A549 (cell line): ENCODE measurements around the gene WIZ. TPM values are rescaled to one million over a fixed set of nuclear protein-coding genes. Genes with fewer than 3 reads are reported as not detected.
"Not testable (repeated sequence)": the region's sequence is repeated elsewhere in the genome, so short reads cannot be mapped to it uniquely, and the experiment has no call there.

Experiments used
- ATAC-seq, 2 experiments: fragments of 200-7000 bp in 1 of 2; fragments of >200 bp in 1 of 2; cut with Nextera tagmentation in 1 of 2; cut with Tn5 transposase in 1 of 2; 3 replicates each; pipeline versions ENCODE4 v1.8.0 to v1.9.1; 2018 to 2020; ENCODE audit warnings: mild to moderate bottlenecking in 1 of 2, moderate library complexity in 1 of 2
- CTCF ChIA-PET: fragments of 300-600 bp; sonication (Branson Sonifier 250); formaldehyde crosslinking; extraction: SDS; loops from one replicate; lab custom pipeline; 2021; ENCODE audit warnings: antibody characterized with exemption, inconsistent platforms; lab: Yijun Ruan, JAX
- POLR2A ChIA-PET: fragments of 350-600 bp; formaldehyde crosslinking; extraction: SDS; loops from one replicate; lab custom pipeline; 2021; ENCODE audit warnings: antibody characterized with exemption, inconsistent platforms; lab: Yijun Ruan, JAX
- DNase-seq, 2 experiments: peaks; one replicate each; pipeline versions ENCODE4 v3.0.0 to v3.0.0-alpha.2; 2011 to 2016; ENCODE audit warnings: low read depth in 1 of 2, low spot score in 1 of 2
- FAIRE-seq: peaks from 2 replicates; lab custom pipeline; 2011; peaks lifted over from hg19 to GRCh38; lab: Jason Lieb, UNC
- H3K27ac ChIP-seq, 2 experiments: fragments of >200 bp; sonication (Bioruptor Twin); formaldehyde crosslinking; 3 replicates each; pipeline ENCODE4 v1.5.1; 2016 to 2017
- H3K4me1 ChIP-seq: fragments of >200 bp; sonication (Bioruptor Twin); formaldehyde crosslinking; 3 replicates; pipeline ENCODE4 v1.6.1; 2016
- H3K4me2 ChIP-seq: fragments of >200 bp; sonication (Bioruptor Twin); formaldehyde crosslinking; 3 replicates; pipeline ENCODE4 v1.6.1; 2016
- H3K4me3 ChIP-seq: fragments of >200 bp; sonication (Bioruptor Twin); formaldehyde crosslinking; 3 replicates; pipeline ENCODE4 v1.5.1; 2016
- H3K9me3 ChIP-seq: fragments of >200 bp; sonication (Bioruptor Twin); formaldehyde crosslinking; 3 replicates; pipeline ENCODE4 v1.6.1; 2016
- CEBPB ChIP-seq, 2 experiments: fragments of >200 bp in 1 of 2; sonication (Bioruptor Twin) in 1 of 2; formaldehyde crosslinking in 1 of 2; IDR thresholded peaks; 2 replicates each; pipeline ENCODE4 v1.6.1; 2012 to 2016
- EHF ChIP-seq: fragments of 250-450 bp; sonication (Bioruptor Pico); IDR thresholded peaks from 2 replicates; pipeline ENCODE4 v1.5.0; 2020; ENCODE audit warnings: mild to moderate bottlenecking
- EHMT2 ChIP-seq: fragments of 200-600 bp; sonication (generic); IDR thresholded peaks from 2 replicates; pipeline ENCODE4 v1.6.1; 2016; ENCODE audit warnings: antibody characterized with exemption, low read depth, mild to moderate bottlenecking, moderate library complexity
- FOSL2 ChIP-seq, 2 experiments: fragments of 450-650 bp in 1 of 2; fragments of >200 bp in 1 of 2; sonication (Bioruptor Twin) in 1 of 2; formaldehyde crosslinking; IDR thresholded peaks; 2 replicates each; pipeline versions ENCODE4 v1.5.0 to v1.6.1; 2016 to 2020; ENCODE audit warnings: mild to moderate bottlenecking in 1 of 2, moderate library complexity in 1 of 2
- HDAC2 ChIP-seq: fragments of 200-600 bp; sonication (generic); IDR thresholded peaks from 2 replicates; pipeline ENCODE4 v1.6.1; 2016
- HEYL ChIP-seq: fragments of 250-450 bp; sonication (Bioruptor Pico); IDR thresholded peaks from 2 replicates; pipeline ENCODE4 v1.8.0; 2021; ENCODE audit warnings: mild to moderate bottlenecking, moderate library complexity
- HOXA7 ChIP-seq: fragments of 250-450 bp; sonication (Bioruptor Pico); IDR thresholded peaks from 2 replicates; pipeline ENCODE4 v1.5.0; 2020; ENCODE audit warnings: mild to moderate bottlenecking, moderate library complexity
- JUN ChIP-seq, 2 experiments: fragments of >200 bp; sonication (Bioruptor Twin); formaldehyde crosslinking; IDR thresholded peaks; 2 replicates in 1 of 2; 3 replicates in 1 of 2; pipeline ENCODE4 v1.6.1; 2016 to 2017
- KDM1A ChIP-seq: fragments of 200-600 bp; sonication (generic); IDR thresholded peaks from 2 replicates; pipeline ENCODE4 v1.6.1; 2016; ENCODE audit warnings: low read depth, mild to moderate bottlenecking
- MAFK ChIP-seq: fragments of 450-650 bp; IDR thresholded peaks from 2 replicates; pipeline ENCODE4 v1.6.1; 2014; ENCODE audit not compliant: partially characterized antibody
- MYC ChIP-seq: IDR thresholded peaks from 2 replicates; pipeline ENCODE4 v1.6.1; 2012; ENCODE audit warnings: mild to moderate bottlenecking, inconsistent platforms, low read length, improper control_type of control experiment, borderline replicate concordance
- NPAS2 ChIP-seq: fragments of 250-450 bp; sonication (Bioruptor Pico); IDR thresholded peaks from 2 replicates; pipeline ENCODE4 v1.8.0; 2022; ENCODE audit warnings: mild to moderate bottlenecking, moderate library complexity, borderline replicate concordance
- POLR2AphosphoS2 ChIP-seq: conservative IDR thresholded peaks from 2 replicates; pipeline ENCODE4 v1.6.1; 2012; ENCODE audit warnings: low read length, improper control_type of control experiment, inconsistent platforms
- RARB ChIP-seq: fragments of 250-450 bp; sonication (Bioruptor Pico); IDR thresholded peaks from 2 replicates; pipeline ENCODE4 v1.8.0; 2021; ENCODE audit warnings: mild to moderate bottlenecking, moderate library complexity
- SMC3 ChIP-seq: fragments of >200 bp; sonication (Bioruptor Twin); formaldehyde crosslinking; IDR thresholded peaks from 3 replicates; pipeline ENCODE4 v1.6.1; 2018; ENCODE audit warnings: inconsistent platforms
- SREBF2 ChIP-seq: fragments of 450-650 bp; IDR thresholded peaks from 2 replicates; pipeline ENCODE4 v1.6.1; 2014; ENCODE audit warnings: mild to moderate bottlenecking, moderate library complexity
- TP53 ChIP-seq: fragments of 250-450 bp; sonication (Bioruptor Pico); IDR thresholded peaks from 2 replicates; pipeline ENCODE4 v1.5.0; 2021; ENCODE audit warnings: mild to moderate bottlenecking, moderate library complexity
- ZFP36 ChIP-seq: fragments of 450-650 bp; IDR thresholded peaks from 2 replicates; pipeline ENCODE4 v1.6.1; 2014; ENCODE audit warnings: borderline replicate concordance; ENCODE audit not compliant: partially characterized antibody
- WGBS: methylation state at CpG from one replicate; pipeline ENCODE4 v1.1.6; 2017; ENCODE audit errors: missing lambda C conversion rate; 5-methylcytosine and 5-hydroxymethylcytosine counted together
- polyA plus RNA-seq, 4 experiments: library from polyadenylated mRNA; depleted of rRNA in 3 of 4; stranded (reverse); fragments of >200 nt; fragmentation: RNase III in 1 of 4; extraction: RNeasy Plus Mini Kit Qiagen cat#74134 plus additional on column Dnase treatment in 1 of 4; gene quantifications; 2 replicates in 3 of 4; 3 replicates in 1 of 4; pipeline ENCODE4 v1.2.3, GENCODE V29; 2011 to 2017
- TF ChIP-seq, protein P1 (sequence below): IDR thresholded peaks from 2 replicates; pipeline ENCODE4 v1.6.1; 2012; ENCODE audit warnings: low read depth, borderline replicate concordance
- TF ChIP-seq, protein P2 (sequence below): fragments of 250-450 bp; sonication (Bioruptor Pico); IDR thresholded peaks from 2 replicates; pipeline ENCODE4 v1.5.0; 2021; ENCODE audit warnings: mild to moderate bottlenecking, moderate library complexity, borderline replicate concordance
- TF ChIP-seq, protein P3 (sequence below): IDR thresholded peaks from 2 replicates; pipeline ENCODE4 v1.6.1; 2012
- TF ChIP-seq, protein P4 (sequence below): fragments of 450-650 bp; IDR thresholded peaks from 2 replicates; pipeline ENCODE4 v1.6.1; 2014; ENCODE audit warnings: antibody characterized with exemption
- TF ChIP-seq, protein P5 (sequence below): fragments of 250-450 bp; sonication (Bioruptor Pico); IDR thresholded peaks from 2 replicates; pipeline ENCODE4 v1.5.0; 2020; ENCODE audit warnings: low read depth, mild to moderate bottlenecking, moderate library complexity
- TF ChIP-seq, protein P6 (sequence below): fragments of 200-600 bp; sonication (generic); IDR thresholded peaks from 2 replicates; pipeline ENCODE4 v1.6.1; 2016; ENCODE audit warnings: antibody characterized with exemption, mild to moderate bottlenecking, moderate library complexity

Gene WIZ
- polyA plus RNA-seq, 2 of the 4 experiments (the other 2 are of a cell fraction): 3.7 to 15.1 TPM

DNA sequence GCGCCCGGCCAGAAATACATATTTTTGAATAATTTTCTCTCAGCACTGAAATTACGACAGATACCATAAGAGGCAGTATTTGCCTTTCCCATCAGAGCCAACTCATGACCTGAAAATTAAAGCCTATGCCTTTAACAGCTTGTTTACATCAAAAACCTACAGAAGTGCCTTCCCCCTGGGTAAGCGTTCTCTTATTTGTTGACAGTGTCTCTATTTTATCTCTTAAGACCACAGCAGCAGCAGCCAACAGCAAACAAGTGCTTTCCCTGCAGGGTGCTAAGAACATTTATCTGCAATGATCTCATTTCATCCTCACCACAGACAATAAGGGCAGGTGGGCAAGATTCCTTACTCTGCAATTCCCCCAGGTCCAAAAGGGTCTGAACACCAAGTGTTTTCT is 36.9 kb downstream of the WIZ start:
- no peak for ATAC-seq
- no peak for TF ChIP-seq HDAC2
- TF ChIP-seq HEYL (CRISPR knock-in tag): no peak
- TF ChIP-seq MAFK: no peak
- TF ChIP-seq NPAS2 (CRISPR knock-in tag): no peak
- TF ChIP-seq SREBF2: no peak
- no peak for TF ChIP-seq ZFP36
- TF ChIP-seq, protein P1, sequence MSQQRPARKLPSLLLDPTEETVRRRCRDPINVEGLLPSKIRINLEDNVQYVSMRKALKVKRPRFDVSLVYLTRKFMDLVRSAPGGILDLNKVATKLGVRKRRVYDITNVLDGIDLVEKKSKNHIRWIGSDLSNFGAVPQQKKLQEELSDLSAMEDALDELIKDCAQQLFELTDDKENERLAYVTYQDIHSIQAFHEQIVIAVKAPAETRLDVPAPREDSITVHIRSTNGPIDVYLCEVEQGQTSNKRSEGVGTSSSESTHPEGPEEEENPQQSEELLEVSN: no peak
- no peak for TF ChIP-seq KDM1A
- no peak for TF ChIP-seq EHMT2
- TF ChIP-seq, protein P2, sequence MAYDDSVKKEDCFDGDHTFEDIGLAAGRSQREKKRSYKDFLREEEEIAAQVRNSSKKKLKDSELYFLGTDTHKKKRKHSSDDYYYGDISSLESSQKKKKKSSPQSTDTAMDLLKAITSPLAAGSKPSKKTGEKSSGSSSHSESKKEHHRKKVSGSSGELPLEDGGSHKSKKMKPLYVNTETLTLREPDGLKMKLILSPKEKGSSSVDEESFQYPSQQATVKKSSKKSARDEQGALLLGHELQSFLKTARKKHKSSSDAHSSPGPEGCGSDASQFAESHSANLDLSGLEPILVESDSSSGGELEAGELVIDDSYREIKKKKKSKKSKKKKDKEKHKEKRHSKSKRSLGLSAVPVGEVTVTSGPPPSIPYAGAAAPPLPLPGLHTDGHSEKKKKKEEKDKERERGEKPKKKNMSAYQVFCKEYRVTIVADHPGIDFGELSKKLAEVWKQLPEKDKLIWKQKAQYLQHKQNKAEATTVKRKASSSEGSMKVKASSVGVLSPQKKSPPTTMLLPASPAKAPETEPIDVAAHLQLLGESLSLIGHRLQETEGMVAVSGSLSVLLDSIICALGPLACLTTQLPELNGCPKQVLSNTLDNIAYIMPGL (CRISPR knock-in tag): no peak
- TF ChIP-seq CEBPB (IDR thresholded peaks at IDR 0.05): no peak
- TF ChIP-seq, protein P3, sequence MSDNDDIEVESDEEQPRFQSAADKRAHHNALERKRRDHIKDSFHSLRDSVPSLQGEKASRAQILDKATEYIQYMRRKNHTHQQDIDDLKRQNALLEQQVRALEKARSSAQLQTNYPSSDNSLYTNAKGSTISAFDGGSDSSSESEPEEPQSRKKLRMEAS: no peak
- TF ChIP-seq, protein P4, sequence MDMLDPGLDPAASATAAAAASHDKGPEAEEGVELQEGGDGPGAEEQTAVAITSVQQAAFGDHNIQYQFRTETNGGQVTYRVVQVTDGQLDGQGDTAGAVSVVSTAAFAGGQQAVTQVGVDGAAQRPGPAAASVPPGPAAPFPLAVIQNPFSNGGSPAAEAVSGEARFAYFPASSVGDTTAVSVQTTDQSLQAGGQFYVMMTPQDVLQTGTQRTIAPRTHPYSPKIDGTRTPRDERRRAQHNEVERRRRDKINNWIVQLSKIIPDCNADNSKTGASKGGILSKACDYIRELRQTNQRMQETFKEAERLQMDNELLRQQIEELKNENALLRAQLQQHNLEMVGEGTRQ: no peak
- TF ChIP-seq RARB (CRISPR knock-in tag): no peak
- TF ChIP-seq, protein P5, sequence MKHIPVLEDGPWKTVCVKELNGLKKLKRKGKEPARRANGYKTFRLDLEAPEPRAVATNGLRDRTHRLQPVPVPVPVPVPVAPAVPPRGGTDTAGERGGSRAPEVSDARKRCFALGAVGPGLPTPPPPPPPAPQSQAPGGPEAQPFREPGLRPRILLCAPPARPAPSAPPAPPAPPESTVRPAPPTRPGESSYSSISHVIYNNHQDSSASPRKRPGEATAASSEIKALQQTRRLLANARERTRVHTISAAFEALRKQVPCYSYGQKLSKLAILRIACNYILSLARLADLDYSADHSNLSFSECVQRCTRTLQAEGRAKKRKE (CRISPR knock-in tag): no peak
- no peak for TF ChIP-seq MYC
- TF ChIP-seq SMC3: no peak
- TF ChIP-seq, all 56 proteins: peak for 0
- FAIRE-seq: no peak
- H3K4me2 ChIP-seq: no peak overlapping the region
- 70% methylated on average over 4 of the region's 4 CpGs for WGBS
- H3K4me1 ChIP-seq: peaks cover 29% of the 10 kb centered on the region
- no peaks in the 10 kb centered on the region for H3K9me3 ChIP-seq
- CTCF ChIA-PET: no interaction called here
- POLR2A ChIA-PET: no interaction called here
- no peak overlapping the region for H3K27ac ChIP-seq
- no peak for DNase-seq
- H3K4me3 ChIP-seq: no peak overlapping the region

DNA sequence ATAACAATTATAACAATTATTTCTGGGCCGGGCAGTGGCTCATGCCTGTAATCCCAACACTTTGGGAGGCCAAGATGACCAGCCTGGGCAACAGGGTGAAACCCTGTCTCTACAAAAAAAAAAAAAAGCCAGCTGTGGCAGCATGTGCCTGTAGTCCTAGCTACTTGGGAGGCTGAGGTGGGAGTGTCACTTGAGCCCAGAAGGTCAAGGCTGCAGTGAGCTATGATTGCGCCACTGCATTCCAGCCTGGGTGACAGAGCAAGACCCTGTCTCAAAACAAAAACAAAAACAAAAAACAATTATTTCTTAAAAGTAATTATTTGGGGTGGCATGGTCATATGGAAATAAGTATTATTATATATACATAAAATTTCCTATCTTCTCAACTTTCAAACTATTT is 38.4 kb downstream of the WIZ start:
- FAIRE-seq, H3K4me2 ChIP-seq, H3K27ac ChIP-seq, DNase-seq, POLR2A ChIA-PET, H3K9me3 ChIP-seq, H3K4me3 ChIP-seq, ATAC-seq: not testable (repeated sequence)
- TF ChIP-seq CEBPB (IDR thresholded peaks at IDR 0.05): 0 out of 4 replicates have a peak, but pooled peaks of 1 of the 2 experiments have one; percentile 5
- H3K4me1 ChIP-seq: peaks cover 21% of the 10 kb centered on the region; the same call in 2 of the 3 replicates
- CTCF ChIA-PET: interaction anchor here (0.9 kb wide), 1 partner anchor 12 kb away, joined by 3 read pairs; no protein-coding TSS in a partner anchor
- WGBS: 95% methylated on average over 2 of the region's 2 CpGs

DNA sequence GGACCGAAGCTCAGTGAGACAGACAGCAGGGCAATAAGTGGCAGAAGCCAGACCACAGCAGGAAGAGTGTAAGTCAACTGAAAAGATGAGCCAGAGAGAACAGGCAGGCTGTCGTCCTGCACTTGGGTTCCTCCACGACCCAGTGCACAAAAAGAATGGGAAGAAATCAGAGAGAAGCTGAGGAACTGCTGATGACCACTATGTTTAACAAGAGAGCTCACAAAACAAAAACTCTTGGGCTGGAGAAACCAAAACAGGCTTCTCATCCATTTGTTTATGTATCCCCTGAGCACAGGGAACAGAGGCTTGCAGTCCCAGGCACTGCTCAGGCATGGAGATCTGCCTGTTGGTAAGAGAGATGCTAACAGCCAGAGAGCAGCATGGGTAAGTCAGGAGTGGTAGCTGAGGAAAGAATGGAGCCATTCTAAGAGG is 45.0 kb downstream of the WIZ start:
- CTCF ChIA-PET: interaction anchor here (1.4 kb wide), 1 partner anchor 15 kb away, joined by 5 read pairs; the partner anchor contains the start of gene AKAP8L
- FAIRE-seq: no peak
- no peak overlapping the region for H3K4me2 ChIP-seq
- DNase-seq: no peak
- no peaks in the 10 kb centered on the region for H3K9me3 ChIP-seq
- POLR2A ChIA-PET: interaction anchor here (1.6 kb wide), 1 partner anchor 14 kb away, joined by 3 read pairs; the partner anchor contains the start of gene AKAP8L
- ATAC-seq: no peak
- WGBS: 79% methylated on average over 3 of the region's 3 CpGs
- H3K4me1 ChIP-seq: no peaks in the 10 kb centered on the region
- H3K4me3 ChIP-seq: no peak overlapping the region
- no peak overlapping the region for H3K27ac ChIP-seq
- no peak for TF ChIP-seq EHF (CRISPR knock-in tag)
- no peak for TF ChIP-seq FOSL2 (IDR thresholded peaks at IDR 0.05)
- TF ChIP-seq FOSL2 (CRISPR knock-in tag; IDR thresholded peaks at IDR 0.05): no peak
- TF ChIP-seq, protein P6, sequence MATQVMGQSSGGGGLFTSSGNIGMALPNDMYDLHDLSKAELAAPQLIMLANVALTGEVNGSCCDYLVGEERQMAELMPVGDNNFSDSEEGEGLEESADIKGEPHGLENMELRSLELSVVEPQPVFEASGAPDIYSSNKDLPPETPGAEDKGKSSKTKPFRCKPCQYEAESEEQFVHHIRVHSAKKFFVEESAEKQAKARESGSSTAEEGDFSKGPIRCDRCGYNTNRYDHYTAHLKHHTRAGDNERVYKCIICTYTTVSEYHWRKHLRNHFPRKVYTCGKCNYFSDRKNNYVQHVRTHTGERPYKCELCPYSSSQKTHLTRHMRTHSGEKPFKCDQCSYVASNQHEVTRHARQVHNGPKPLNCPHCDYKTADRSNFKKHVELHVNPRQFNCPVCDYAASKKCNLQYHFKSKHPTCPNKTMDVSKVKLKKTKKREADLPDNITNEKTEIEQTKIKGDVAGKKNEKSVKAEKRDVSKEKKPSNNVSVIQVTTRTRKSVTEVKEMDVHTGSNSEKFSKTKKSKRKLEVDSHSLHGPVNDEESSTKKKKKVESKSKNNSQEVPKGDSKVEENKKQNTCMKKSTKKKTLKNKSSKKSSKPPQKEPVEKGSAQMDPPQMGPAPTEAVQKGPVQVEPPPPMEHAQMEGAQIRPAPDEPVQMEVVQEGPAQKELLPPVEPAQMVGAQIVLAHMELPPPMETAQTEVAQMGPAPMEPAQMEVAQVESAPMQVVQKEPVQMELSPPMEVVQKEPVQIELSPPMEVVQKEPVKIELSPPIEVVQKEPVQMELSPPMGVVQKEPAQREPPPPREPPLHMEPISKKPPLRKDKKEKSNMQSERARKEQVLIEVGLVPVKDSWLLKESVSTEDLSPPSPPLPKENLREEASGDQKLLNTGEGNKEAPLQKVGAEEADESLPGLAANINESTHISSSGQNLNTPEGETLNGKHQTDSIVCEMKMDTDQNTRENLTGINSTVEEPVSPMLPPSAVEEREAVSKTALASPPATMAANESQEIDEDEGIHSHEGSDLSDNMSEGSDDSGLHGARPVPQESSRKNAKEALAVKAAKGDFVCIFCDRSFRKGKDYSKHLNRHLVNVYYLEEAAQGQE: no peak
- no peak for TF ChIP-seq MAFK
- no peak for TF ChIP-seq POLR2AphosphoS2
- no peak for TF ChIP-seq SREBF2
- no peak for TF ChIP-seq HDAC2
- TF ChIP-seq HOXA7 (CRISPR knock-in tag): no peak
- no peak for TF ChIP-seq JUN (IDR thresholded peaks at IDR 0.05)
- no peak for TF ChIP-seq KDM1A
- TF ChIP-seq TP53: no peak
- no peak for TF ChIP-seq CEBPB (IDR thresholded peaks at IDR 0.05)
- TF ChIP-seq, protein P1: no peak
